ENCODE data around the gene ABI3. TPM values are rescaled to one million over a fixed set of nuclear protein-coding genes. Genes with fewer than 3 reads are reported as not detected.
A peak's percentile ranks its signal among the peaks of the same experiment; 100 is the strongest.

ABI3 gene
- total RNA-seq, 1 donor from 2014 or later = not detected

- Histone ChIP-seq H3K27ac (no peak overlapping the region), H3K4me3 (no peak overlapping the region), H2AFZ (replicated peaks) (no peak overlapping the region), H3K9ac (no peak overlapping the region), H3K36me3 (no peaks in the 10 kb centered on the region), H4K20me1 (ENCODE audit: low read depth) (no peaks in the 10 kb centered on the region), H3F3A (ENCODE audit: low read depth) (no peaks in the 10 kb centered on the region), H3K9me3 (ENCODE audit: low read depth) (no peaks in the 10 kb centered on the region), H3K27me3 (peaks cover 16% of the 10 kb centered on the region), H3K79me2 (ENCODE audit: low read depth) (no peaks in the 10 kb centered on the region), H3K4me2 (no peak overlapping the region), H3K4me1 (no peaks in the 10 kb centered on the region)
- H3K4me3 Mint-ChIP-seq = no peak overlapping the region
- no peaks in the 10 kb centered on the region for H3K4me1 Mint-ChIP-seq
- H3K27me3 Mint-ChIP-seq (ENCODE audit: insufficient read depth, low read depth) = peaks cover 15% of the 10 kb centered on the region
- DNase-seq (ENCODE audit: low spot score) = no peak
- no peak overlapping the region for H3K27ac Mint-ChIP-seq
- H3K9me3 Mint-ChIP-seq = no peaks in the 10 kb centered on the region
- TF ChIP-seq EZH2 (IDR thresholded peaks at IDR 0.05) (no peak), EZH2phosphoT487 (IDR thresholded peaks at IDR 0.05) (no peak), CTCF (IDR thresholded peaks at IDR 0.05) (no peak)
- no peaks in the 10 kb centered on the region for H3K36me3 Mint-ChIP-seq
Measured at GRCh38 chr17:49217651-49218413, 7.3 kb downstream of the ABI3 start.

- peaks cover 24% of the 10 kb centered on the region for H3K27me3 Mint-ChIP-seq (ENCODE audit: insufficient read depth, low read depth)
- H3K79me2 ChIP-seq (ENCODE audit: low read depth) = no peaks in the 10 kb centered on the region
- H3K36me3 Mint-ChIP-seq = no peaks in the 10 kb centered on the region
- peaks cover 3% of the 10 kb centered on the region for H4K20me1 ChIP-seq (ENCODE audit: low read depth)
- no peaks in the 10 kb centered on the region for H3K9me3 ChIP-seq (ENCODE audit: low read depth)
- no peak overlapping the region for H3K9ac ChIP-seq
- TF ChIP-seq CTCF (IDR thresholded peaks at IDR 0.05) (peak; percentile 30), EZH2phosphoT487 (IDR thresholded peaks at IDR 0.05) (no peak)
- H3K27ac Mint-ChIP-seq = no peak overlapping the region
- H3K4me1 Mint-ChIP-seq = peaks cover 7% of the 10 kb centered on the region
- no peaks in the 10 kb centered on the region for H3K9me3 Mint-ChIP-seq
- H2AFZ ChIP-seq (replicated peaks) = no peak overlapping the region
- H3K27ac ChIP-seq = no peak overlapping the region
- no peak overlapping the region for H3K4me3 Mint-ChIP-seq
- no peak overlapping the region for H3K4me3 ChIP-seq
- peaks cover 1% of the 10 kb centered on the region for H3K4me1 ChIP-seq
- DNase-seq (ENCODE audit: low spot score) = no peak
- H3K36me3 ChIP-seq = no peaks in the 10 kb centered on the region
- H3F3A ChIP-seq (ENCODE audit: low read depth) = no peaks in the 10 kb centered on the region
- peaks cover 30% of the 10 kb centered on the region for H3K27me3 ChIP-seq
- H3K4me2 ChIP-seq = no peak overlapping the region
Measured at GRCh38 chr17:49218941-49219913, 8.7 kb downstream of the ABI3 start.

GRCh38 chr17:49219987-49220386 lies 9.5 kb downstream of the ABI3 start:
- H3K27ac Mint-ChIP-seq = no peak overlapping the region
- H3K4me3 ChIP-seq = no peak overlapping the region
- DNase-seq (ENCODE audit: low spot score) = no peak
- no peaks in the 10 kb centered on the region for H3K9me3 Mint-ChIP-seq
- TF ChIP-seq CTCF (IDR thresholded peaks at IDR 0.05) (no peak), EZH2 (IDR thresholded peaks at IDR 0.05) (no peak), EZH2phosphoT487 (IDR thresholded peaks at IDR 0.05) (no peak)
- H3K9ac ChIP-seq = no peak overlapping the region
- H4K20me1 ChIP-seq (ENCODE audit: low read depth) = peaks cover 5% of the 10 kb centered on the region
- no peak overlapping the region for H3K27ac ChIP-seq
- H3K79me2 ChIP-seq (ENCODE audit: low read depth) = no peaks in the 10 kb centered on the region
- no peaks in the 10 kb centered on the region for H3K36me3 ChIP-seq
- peaks cover 28% of the 10 kb centered on the region for H3K27me3 Mint-ChIP-seq (ENCODE audit: insufficient read depth, low read depth)
- H3K4me1 Mint-ChIP-seq = peaks cover 7% of the 10 kb centered on the region
- H3K4me3 Mint-ChIP-seq = no peak overlapping the region
- peaks cover 38% of the 10 kb centered on the region for H3K27me3 ChIP-seq
- H3K36me3 Mint-ChIP-seq = no peaks in the 10 kb centered on the region
- no peak overlapping the region for H2AFZ ChIP-seq (replicated peaks)
- H3K4me2 ChIP-seq = no peak overlapping the region
- no peaks in the 10 kb centered on the region for H3F3A ChIP-seq (ENCODE audit: low read depth)
- H3K9me3 ChIP-seq (ENCODE audit: low read depth) = no peaks in the 10 kb centered on the region
- H3K4me1 ChIP-seq = peaks cover 7% of the 10 kb centered on the region
